NCI-H526 (cell line): ENCODE results near the gene NGEF.

Source experiments
- DNase-seq, 2 experiments: peaks; one replicate each; lab custom pipeline; 2025; lab: John Stamatoyannopoulos, UW

NGEF gene

GRCh38 chr2:232897598-232898408, 115.3 kb downstream of the NGEF start:
- DNase-seq = no peak

- DNase-seq = no peak
These were observed 116.1 kb downstream of the NGEF start for GRCh38 chr2:232896720-232897597.

GRCh38 chr2:232896111-232896510, 116.9 kb downstream of the NGEF start:
- DNase-seq = no peak

GRCh38 chr2:232894746-232895145, 118.3 kb downstream of the NGEF start:
- no peak for DNase-seq

GRCh38 chr2:232894251-232894650, 118.8 kb downstream of the NGEF start:
- DNase-seq = no peak

- DNase-seq = no peak
These were observed 119.2 kb downstream of the NGEF start for GRCh38 chr2:232893834-232894233.

- no peak for DNase-seq
These were observed 120.2 kb downstream of the NGEF start for GRCh38 chr2:232892843-232893242.

GRCh38 chr2:232892221-232892620, 120.8 kb downstream of the NGEF start:
- DNase-seq = no peak

- no peak for DNase-seq
These were observed 121.4 kb downstream of the NGEF start for GRCh38 chr2:232891621-232892071.

GRCh38 chr2:232890896-232891601, 122.0 kb downstream of the NGEF start:
- DNase-seq = peak; percentile 34 to 69

GRCh38 chr2:232890536-232890895, 122.5 kb downstream of the NGEF start:
- no peak for DNase-seq

GRCh38 chr2:232889876-232890401, 123.1 kb downstream of the NGEF start:
- no peak for DNase-seq

GRCh38 chr2:232888839-232889529, 124.1 kb downstream of the NGEF start:
- no peak for DNase-seq

- DNase-seq = no peak
These were observed 124.8 kb downstream of the NGEF start for GRCh38 chr2:232888099-232888836.

- peak in 1 of 2 experiments; percentile 15 for DNase-seq
These were observed 125.7 kb downstream of the NGEF start for GRCh38 chr2:232887171-232887850.

- DNase-seq = no peak
These were observed 126.4 kb downstream of the NGEF start for GRCh38 chr2:232886632-232887031.

GRCh38 chr2:232886176-232886575, 126.9 kb downstream of the NGEF start:
- DNase-seq = no peak

GRCh38 chr2:232885264-232885961, 127.6 kb downstream of the NGEF start:
- DNase-seq = no peak

GRCh38 chr2:232884549-232885263, 128.3 kb downstream of the NGEF start:
- no peak for DNase-seq
